ENCODE results near the gene LIN9.

Gene LIN9

GRCh38 chr1:226308723-226309397 is at the start of gene LIN9:
TSS of gene LIN9 (minus strand) at chr1:226309164. CDS start at chr1:226309139, 25 bp downstream.
- peak; percentile 91 for DNase-seq (ENCODE audit: low read depth in 2 of 2)
- TF ChIP-seq, protein P1, sequence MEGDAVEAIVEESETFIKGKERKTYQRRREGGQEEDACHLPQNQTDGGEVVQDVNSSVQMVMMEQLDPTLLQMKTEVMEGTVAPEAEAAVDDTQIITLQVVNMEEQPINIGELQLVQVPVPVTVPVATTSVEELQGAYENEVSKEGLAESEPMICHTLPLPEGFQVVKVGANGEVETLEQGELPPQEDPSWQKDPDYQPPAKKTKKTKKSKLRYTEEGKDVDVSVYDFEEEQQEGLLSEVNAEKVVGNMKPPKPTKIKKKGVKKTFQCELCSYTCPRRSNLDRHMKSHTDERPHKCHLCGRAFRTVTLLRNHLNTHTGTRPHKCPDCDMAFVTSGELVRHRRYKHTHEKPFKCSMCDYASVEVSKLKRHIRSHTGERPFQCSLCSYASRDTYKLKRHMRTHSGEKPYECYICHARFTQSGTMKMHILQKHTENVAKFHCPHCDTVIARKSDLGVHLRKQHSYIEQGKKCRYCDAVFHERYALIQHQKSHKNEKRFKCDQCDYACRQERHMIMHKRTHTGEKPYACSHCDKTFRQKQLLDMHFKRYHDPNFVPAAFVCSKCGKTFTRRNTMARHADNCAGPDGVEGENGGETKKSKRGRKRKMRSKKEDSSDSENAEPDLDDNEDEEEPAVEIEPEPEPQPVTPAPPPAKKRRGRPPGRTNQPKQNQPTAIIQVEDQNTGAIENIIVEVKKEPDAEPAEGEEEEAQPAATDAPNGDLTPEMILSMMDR (IDR thresholded peaks at IDR 0.05; ENCODE audit: low read depth, low read length): no peak
- peak within 1 kb of the TSS; percentile 79 to 97 for H3K4me3 ChIP-seq (replicated peaks in 1 of 2; ENCODE audit: low read depth in 2 of 2, low read length in 2 of 2)

DNA sequence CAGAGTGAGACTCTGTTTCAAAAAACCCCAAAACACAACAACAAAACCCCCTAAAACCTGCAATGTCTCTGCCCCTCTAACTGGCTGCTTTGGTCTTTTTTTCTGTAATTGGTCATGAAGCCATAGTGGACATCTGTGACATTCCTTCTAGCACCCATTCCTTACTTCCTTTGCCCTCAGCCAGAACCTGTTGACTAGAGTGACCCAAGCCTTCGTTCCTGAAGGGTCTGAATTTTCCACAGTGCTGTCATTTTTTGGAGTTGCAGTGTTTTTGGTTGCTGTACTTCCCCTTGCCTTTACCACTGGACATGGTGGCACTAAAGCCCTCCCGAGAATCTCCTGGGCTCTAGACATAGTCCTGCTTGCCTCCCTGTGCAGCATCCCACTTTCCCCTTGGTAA is 48.5 kb upstream of the LIN9 start:
- no peak for DNase-seq (ENCODE audit: low read depth in 2 of 2)
- TF ChIP-seq, protein P1 (IDR thresholded peaks at IDR 0.05; ENCODE audit: low read depth, low read length): no peak
- H3K4me3 ChIP-seq (replicated peaks in 1 of 2; ENCODE audit: low read depth in 2 of 2, low read length in 2 of 2): no peak overlapping the region

DNA sequence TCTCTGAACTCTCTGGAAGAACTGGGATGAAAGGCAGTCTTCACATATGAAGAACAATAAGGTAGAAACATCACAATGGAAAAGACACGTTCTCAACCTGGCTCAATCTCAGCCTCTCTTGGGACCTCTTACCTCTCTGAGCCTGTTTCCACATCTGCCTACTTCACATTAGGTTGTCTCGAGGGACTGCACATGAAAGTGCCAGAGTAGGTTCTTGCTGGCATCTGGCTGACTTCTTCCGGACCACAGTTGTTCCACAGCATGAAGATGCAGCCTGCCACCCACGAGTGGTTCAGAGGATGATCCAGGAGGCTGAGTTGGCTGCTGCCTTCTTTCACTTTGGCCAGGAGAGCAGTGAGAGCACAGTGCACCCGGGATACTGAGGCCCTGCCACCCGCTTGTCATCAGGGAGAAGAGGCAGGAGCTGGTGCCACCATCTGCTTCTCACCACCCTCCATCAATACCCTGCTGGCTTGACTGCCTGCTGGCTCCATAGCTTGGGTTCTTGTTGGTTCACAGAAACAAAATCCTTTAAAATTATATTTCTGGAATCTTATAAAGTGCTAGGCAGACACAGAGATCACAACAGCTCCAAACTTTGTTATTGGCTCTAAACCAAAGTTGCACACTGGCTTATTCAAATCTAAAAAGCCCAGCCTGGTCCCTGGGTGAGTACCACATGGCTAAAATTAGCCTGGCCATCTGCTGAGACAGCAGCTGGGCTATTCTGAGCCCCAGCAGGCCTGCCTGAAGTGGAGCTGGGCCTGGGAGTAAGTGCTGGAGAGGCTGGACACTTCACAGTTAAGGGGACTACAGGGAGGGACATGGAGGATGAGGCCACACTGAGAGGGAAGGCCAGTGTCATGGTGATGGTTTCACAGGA is 46.9 kb upstream of the LIN9 start:
- H3K4me3 ChIP-seq (replicated peaks in 1 of 2; ENCODE audit: low read depth in 2 of 2, low read length in 2 of 2): no peak overlapping the region
- TF ChIP-seq, protein P1 (IDR thresholded peaks at IDR 0.05; ENCODE audit: low read depth, low read length): no peak
- no peak for DNase-seq (ENCODE audit: low read depth in 2 of 2)

DNA sequence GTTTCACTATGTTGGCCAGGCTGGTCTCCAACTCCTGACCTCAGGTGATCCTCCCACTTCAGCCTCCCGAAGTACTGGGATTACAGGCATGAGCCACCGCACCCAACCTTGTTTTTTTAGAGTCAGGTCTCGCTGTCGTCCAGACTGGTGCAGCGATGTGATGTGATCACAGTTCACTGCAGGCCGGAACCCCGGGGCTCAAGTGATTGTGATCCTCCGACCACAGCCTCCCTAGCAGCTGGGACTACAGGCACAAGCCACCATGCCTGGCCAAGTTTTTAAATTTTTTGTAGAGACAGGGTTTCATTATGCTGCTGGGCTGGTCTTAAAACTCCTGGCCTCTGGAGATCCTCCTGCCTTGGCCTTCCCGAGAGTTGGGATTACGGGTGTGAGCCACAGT is 46.1 kb upstream of the LIN9 start:
- H3K4me3 ChIP-seq (replicated peaks in 1 of 2; ENCODE audit: low read depth in 2 of 2, low read length in 2 of 2): no peak overlapping the region
- DNase-seq (ENCODE audit: low read depth in 2 of 2): no peak
- TF ChIP-seq, protein P1 (IDR thresholded peaks at IDR 0.05; ENCODE audit: low read depth, low read length): no peak

DNA sequence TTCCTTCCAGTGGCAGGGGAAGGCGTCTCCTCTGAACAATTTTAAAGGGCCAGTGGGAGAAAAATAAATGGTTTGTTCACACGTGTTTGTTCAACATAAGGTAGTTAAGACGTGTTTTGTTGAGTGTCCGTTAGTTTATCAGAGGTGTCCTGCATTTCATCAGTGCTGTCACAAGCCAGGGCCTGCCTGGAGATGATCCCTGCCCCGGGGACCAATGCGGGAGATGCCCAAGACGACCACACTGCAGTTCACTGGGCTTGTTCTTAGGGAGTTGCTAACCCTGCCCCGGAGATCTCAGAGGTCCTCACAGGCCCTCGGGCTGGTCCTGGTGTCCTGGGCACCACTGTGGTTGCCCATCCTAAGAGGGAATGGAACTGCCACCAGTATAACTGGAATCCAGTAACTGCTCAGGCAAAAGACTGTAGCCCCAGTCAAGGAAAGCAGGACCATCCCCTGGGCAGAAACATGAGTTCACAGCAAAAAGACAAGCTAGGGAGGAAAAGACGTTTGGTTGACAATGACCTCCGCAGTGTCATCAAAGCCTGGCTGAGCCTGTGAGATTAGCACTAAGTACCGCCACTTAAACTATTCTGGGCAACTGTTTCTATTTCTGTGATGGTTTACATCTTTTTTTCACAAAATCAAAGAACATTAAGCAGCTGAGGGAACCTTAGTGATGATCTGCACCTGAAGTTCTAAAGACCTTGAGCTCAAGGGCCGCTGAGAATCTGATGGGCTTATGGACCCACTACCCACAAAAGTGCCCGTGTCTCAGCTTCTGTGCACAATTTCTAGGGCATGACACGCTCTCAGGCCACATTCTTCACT is 44.9 kb upstream of the LIN9 start:
- DNase-seq (ENCODE audit: low read depth in 2 of 2): no peak
- TF ChIP-seq, protein P1 (IDR thresholded peaks at IDR 0.05; ENCODE audit: low read depth, low read length): no peak
- H3K4me3 ChIP-seq (replicated peaks in 1 of 2; ENCODE audit: low read depth in 2 of 2, low read length in 2 of 2): no peak overlapping the region

DNA sequence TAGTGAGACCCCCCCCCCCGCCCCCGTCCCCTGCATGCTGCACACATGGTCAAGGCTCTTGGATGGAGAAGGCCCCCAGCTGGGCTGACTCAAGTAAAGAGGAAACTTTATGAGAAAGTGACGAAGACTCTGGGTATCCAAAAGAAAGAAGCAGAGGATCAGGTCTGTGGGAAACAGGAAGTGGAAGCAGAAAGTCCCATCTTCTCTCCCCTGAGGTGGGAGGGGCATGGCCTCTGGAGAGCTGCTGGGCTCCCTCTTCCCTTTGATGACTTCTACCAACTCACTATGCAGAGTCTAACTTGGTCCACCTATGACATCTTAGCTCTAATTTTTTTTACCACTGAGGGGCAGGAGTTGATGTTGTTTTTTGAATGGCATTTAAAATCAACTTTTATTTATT is 42.7 kb upstream of the LIN9 start:
- TF ChIP-seq, protein P1 (IDR thresholded peaks at IDR 0.05; ENCODE audit: low read depth, low read length): no peak
- H3K4me3 ChIP-seq (replicated peaks in 1 of 2; ENCODE audit: low read depth in 2 of 2, low read length in 2 of 2): no peak overlapping the region
- no peak for DNase-seq (ENCODE audit: low read depth in 2 of 2)

Data from cardiac fibroblast (primary cell).